PC-3 (cell line): ENCODE data around the gene SMU1. TPM values are rescaled to one million over a fixed set of nuclear protein-coding genes. Genes with fewer than 3 reads are reported as not detected.

Source experiments
- ATAC-seq: fragments of 200-7000 bp; cut with Tn5 transposase; 2 replicates; pipeline ENCODE4 v1.9.1; 2020; ENCODE audit warnings: mild to moderate bottlenecking, moderate library complexity
- BruUV-seq: library from RNA; stranded (reverse); fragments of 400-500 nt; replicated peaks from 2 replicates; lab custom pipeline; 2021; lab: Mats Ljungman, UMichigan
- CTCF ChIA-PET: fragments of 300-600 bp; sonication (Branson Sonifier 250); formaldehyde crosslinking; loops from one replicate; lab custom pipeline; 2022; ENCODE audit warnings: antibody characterized with exemption; lab: Charles Lee
- POLR2A ChIA-PET: fragments of 300-600 bp; sonication (Branson Sonifier 250); formaldehyde crosslinking; loops from one replicate; lab custom pipeline; 2022; ENCODE audit warnings: antibody characterized with exemption; ENCODE audit not compliant: unreplicated experiment; lab: Charles Lee
- DNase-seq: peaks from one replicate; pipeline ENCODE4 v3.0.0-alpha.2; 2015
- H2AFZ ChIP-seq: fragments of 300-600 bp; sonication (generic); 2 replicates; pipeline ENCODE4 v1.6.0; 2016; ENCODE audit warnings: antibody characterized with exemption, low read length
- H3F3A ChIP-seq: fragments of 300-600 bp; sonication (generic); one replicate; pipeline ENCODE4 v1.6.0; 2017; ENCODE audit warnings: antibody characterized with exemption, low read length, control low read depth, mild to moderate bottlenecking; ENCODE audit not compliant: unreplicated experiment
- H3K27ac ChIP-seq: fragments of 300-600 bp; sonication (generic); 2 replicates; pipeline ENCODE4 v1.5.1; 2016; ENCODE audit warnings: mild to moderate bottlenecking, low read length
- H3K27me3 ChIP-seq: fragments of 300-600 bp; sonication (generic); 2 replicates; pipeline ENCODE4 v1.6.1; 2016; ENCODE audit warnings: low read length, mixed read lengths
- H3K36me3 ChIP-seq: fragments of 300-600 bp; sonication (generic); 2 replicates; pipeline ENCODE4 v1.6.1; 2016; ENCODE audit warnings: low read depth, mixed run types, low read length, mixed read lengths
- H3K4me1 ChIP-seq: fragments of 300-600 bp; sonication (generic); 2 replicates; pipeline ENCODE4 v1.5.1; 2016; ENCODE audit warnings: low read length; ENCODE audit not compliant: insufficient read depth
- H3K4me2 ChIP-seq: fragments of 300-600 bp; sonication (generic); 2 replicates; pipeline ENCODE4 v1.6.0; 2016; ENCODE audit warnings: low read length
- H3K4me3 ChIP-seq: fragments of 300-600 bp; sonication (generic); 2 replicates; pipeline ENCODE4 v1.5.1; 2016; ENCODE audit warnings: mild to moderate bottlenecking, low read length, mixed read lengths
- H3K79me2 ChIP-seq: fragments of 300-600 bp; sonication (generic); 2 replicates; pipeline ENCODE4 v1.6.1; 2017; ENCODE audit warnings: low read length, mixed read lengths
- H3K9ac ChIP-seq: fragments of 300-600 bp; sonication (generic); 2 replicates; pipeline ENCODE4 v1.6.0; 2016; ENCODE audit warnings: mild to moderate bottlenecking, low read length
- H3K9me2 ChIP-seq: fragments of 300-600 bp; sonication (generic); replicated peaks from 2 replicates; pipeline ENCODE4 v1.6.1; 2016; ENCODE audit warnings: mixed run types, low read length, mixed read lengths
- H3K9me3 ChIP-seq: fragments of 300-600 bp; sonication (generic); 2 replicates; pipeline ENCODE4 v1.6.1; 2016; ENCODE audit warnings: low read length, mixed read lengths
- H4K20me1 ChIP-seq: fragments of 300-600 bp; sonication (generic); 2 replicates; pipeline ENCODE4 v1.6.1; 2016; ENCODE audit warnings: low read length, mixed read lengths
- EZH2 ChIP-seq: fragments of 300-600 bp; sonication (generic); IDR thresholded peaks from one replicate; pipeline ENCODE4 v1.6.1; 2017; ENCODE audit warnings: antibody characterized with exemption, mild to moderate bottlenecking, low read length; ENCODE audit not compliant: unreplicated experiment
- EZH2phosphoT487 ChIP-seq: fragments of 300-600 bp; sonication (generic); IDR thresholded peaks from 2 replicates; pipeline ENCODE4 v1.6.1; 2018; ENCODE audit warnings: mild to moderate bottlenecking, antibody characterized with exemption, low read length, borderline replicate concordance
- intact Hi-C: fragments of 100-400 bp; cut with micrococcal nuclease; formaldehyde crosslinking; loops from 2 replicates; pipeline ENCODE4 v1.9.0; 2023
- total RNA-seq: library from RNA; depleted of rRNA; stranded (reverse); fragments of >200 nt; gene quantifications from 2 replicates; pipeline ENCODE4 v1.2.3, GENCODE V29; 2014
- TF ChIP-seq, protein P1 (sequence below): fragments of 300-600 bp; sonication (generic); conservative IDR thresholded peaks from 2 replicates; pipeline ENCODE4 v1.5.1; 2017; ENCODE audit warnings: antibody characterized with exemption, low read depth, mild to moderate bottlenecking, low read length

Gene SMU1
- total RNA-seq, 1 experiment from 2014 or later: 17.6 TPM

DNA sequence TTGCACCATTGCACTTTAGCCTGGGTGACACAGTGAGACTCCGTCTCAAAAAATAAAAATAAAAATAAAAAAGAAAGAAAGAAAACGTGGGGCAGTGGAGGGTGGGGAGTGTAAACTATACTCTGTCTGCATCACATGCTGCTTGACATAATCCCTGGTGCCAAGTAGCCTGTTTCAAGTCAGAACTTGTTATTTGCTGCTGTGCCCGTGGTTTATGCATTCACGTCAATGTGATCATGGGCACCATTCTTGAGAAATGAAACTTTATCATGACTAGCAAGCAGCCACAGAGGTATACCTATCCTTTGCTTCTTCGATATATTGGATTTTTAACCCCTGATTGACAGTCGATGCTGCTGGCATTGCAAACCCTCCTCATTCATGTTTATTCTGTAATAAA lies 4.1 kb upstream of the SMU1 start:
- peak overlapping the region; percentile 19; the same call in 1 of the 2 replicates for H3K9ac ChIP-seq
- no TSS peak for BruUV-seq
- peak overlapping the region; percentile 73; the same call in 1 of the 2 replicates for H2AFZ ChIP-seq
- H3K27ac ChIP-seq: no peak overlapping the region
- POLR2A ChIA-PET: no interaction called here
- H3K4me3 ChIP-seq: no peak overlapping the region; the same call in 1 of the 2 replicates
- CTCF ChIA-PET: no interaction called here
- H3K36me3 ChIP-seq: no peaks in the 10 kb centered on the region
- peak overlapping the region; percentile 75 for H3K4me2 ChIP-seq
- intact Hi-C loops: no loop called here
- no peaks in the 10 kb centered on the region for H3K27me3 ChIP-seq
- H3K4me1 ChIP-seq: peaks cover 11% of the 10 kb centered on the region
- DNase-seq (no peak), ATAC-seq (no peak)
- TF ChIP-seq, protein P1, sequence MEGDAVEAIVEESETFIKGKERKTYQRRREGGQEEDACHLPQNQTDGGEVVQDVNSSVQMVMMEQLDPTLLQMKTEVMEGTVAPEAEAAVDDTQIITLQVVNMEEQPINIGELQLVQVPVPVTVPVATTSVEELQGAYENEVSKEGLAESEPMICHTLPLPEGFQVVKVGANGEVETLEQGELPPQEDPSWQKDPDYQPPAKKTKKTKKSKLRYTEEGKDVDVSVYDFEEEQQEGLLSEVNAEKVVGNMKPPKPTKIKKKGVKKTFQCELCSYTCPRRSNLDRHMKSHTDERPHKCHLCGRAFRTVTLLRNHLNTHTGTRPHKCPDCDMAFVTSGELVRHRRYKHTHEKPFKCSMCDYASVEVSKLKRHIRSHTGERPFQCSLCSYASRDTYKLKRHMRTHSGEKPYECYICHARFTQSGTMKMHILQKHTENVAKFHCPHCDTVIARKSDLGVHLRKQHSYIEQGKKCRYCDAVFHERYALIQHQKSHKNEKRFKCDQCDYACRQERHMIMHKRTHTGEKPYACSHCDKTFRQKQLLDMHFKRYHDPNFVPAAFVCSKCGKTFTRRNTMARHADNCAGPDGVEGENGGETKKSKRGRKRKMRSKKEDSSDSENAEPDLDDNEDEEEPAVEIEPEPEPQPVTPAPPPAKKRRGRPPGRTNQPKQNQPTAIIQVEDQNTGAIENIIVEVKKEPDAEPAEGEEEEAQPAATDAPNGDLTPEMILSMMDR: no peak
- no peak for TF ChIP-seq EZH2
- no peaks in the 10 kb centered on the region for H3K9me3 ChIP-seq
- peaks cover 11% of the 10 kb centered on the region for H3K79me2 ChIP-seq
- no peaks in the 10 kb centered on the region for H4K20me1 ChIP-seq
- no peaks in the 10 kb centered on the region for H3F3A ChIP-seq
- no peaks in the 10 kb centered on the region for H3K9me2 ChIP-seq

DNA sequence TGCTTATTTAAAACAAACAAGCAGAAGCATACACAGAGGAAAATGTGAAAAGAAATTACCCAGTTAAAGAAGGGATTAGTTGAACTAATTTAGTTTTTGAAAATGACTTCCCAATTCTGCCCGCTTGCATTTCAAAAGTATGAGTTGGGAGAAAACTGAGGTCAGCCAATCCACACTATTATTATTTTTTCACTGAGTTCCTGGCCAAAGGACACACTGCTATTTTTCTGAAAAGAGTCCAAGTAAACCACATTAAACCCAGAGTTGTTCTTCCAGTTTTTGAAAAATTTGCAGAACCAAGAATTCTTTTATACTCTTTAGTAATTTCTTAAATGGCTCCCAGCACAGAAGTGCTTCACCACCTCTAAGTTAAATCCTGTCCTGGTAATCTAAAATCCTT lies 7.5 kb downstream of the SMU1 start:
- peaks cover 17% of the 10 kb centered on the region for H3K79me2 ChIP-seq
- H3K4me1 ChIP-seq: no peaks in the 10 kb centered on the region
- no peak overlapping the region for H3K27ac ChIP-seq
- CTCF ChIA-PET: no interaction called here
- POLR2A ChIA-PET: no interaction called here
- no peaks in the 10 kb centered on the region for H3K27me3 ChIP-seq
- intact Hi-C loops: no loop called here
- no peak for ATAC-seq
- no peak overlapping the region for H2AFZ ChIP-seq
- DNase-seq: no peak
- no TSS peak for BruUV-seq
- no peaks in the 10 kb centered on the region for H3K9me2 ChIP-seq
- no peaks in the 10 kb centered on the region for H3F3A ChIP-seq
- H4K20me1 ChIP-seq: no peaks in the 10 kb centered on the region
- TF ChIP-seq EZH2 (no peak), EZH2phosphoT487 (no peak)
- TF ChIP-seq, protein P1: no peak
- H3K4me3 ChIP-seq: no peak overlapping the region
- H3K36me3 ChIP-seq: peaks cover 21% of the 10 kb centered on the region; the same call in 1 of the 2 replicates
- no peak overlapping the region for H3K9ac ChIP-seq
- H3K9me3 ChIP-seq: no peaks in the 10 kb centered on the region
- no peak overlapping the region for H3K4me2 ChIP-seq

DNA sequence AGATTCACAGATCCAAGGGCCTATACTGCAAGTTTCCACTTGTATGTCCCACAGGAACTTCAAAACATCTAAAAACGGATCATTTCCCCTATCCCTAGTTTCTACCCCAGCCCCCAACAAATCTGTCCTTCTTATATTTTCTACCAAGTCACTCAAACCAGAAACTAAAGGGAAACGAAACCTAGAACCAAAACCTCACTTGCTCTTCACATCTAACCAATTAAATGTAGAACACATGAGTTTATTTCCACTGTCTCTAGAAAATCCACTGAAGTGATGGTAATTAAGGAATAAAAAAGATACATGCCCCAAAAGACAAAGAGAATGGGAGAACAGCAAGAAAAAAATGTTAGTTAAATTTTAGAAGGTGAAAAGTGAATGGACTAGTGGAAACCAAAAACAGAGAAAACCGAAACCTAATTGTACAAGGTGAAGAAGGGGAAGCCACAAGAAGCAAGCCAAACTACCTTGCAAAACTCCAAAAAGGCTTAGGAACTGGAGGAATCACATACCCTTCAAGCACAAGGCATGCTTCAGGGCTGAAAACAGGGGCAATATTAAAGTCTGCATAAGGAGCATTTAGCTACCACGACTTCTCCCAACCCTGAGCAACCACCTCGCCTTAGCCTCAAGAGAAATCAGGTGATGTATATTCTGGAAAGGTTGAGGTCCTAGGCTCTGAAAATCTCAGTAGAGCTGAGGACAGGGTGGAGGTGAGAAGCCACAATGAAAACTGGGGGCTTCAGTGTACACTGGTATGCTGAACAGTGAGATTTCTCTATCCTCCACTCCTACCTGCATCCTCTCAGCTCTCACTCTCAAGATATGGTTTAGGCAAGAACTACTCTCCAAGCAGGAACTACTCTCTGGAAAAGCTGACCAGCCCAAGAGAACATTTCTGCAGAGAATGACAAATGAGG lies 11.1 kb downstream of the SMU1 start:
- Histone ChIP-seq H3K4me3 (no peak overlapping the region), H3K4me2 (no peak overlapping the region), H3K27ac (no peak overlapping the region), H3F3A (no peaks in the 10 kb centered on the region), H3K36me3 (peaks cover 18% of the 10 kb centered on the region; the same call in 1 of the 2 replicates), H3K4me1 (no peaks in the 10 kb centered on the region), H2AFZ (no peak overlapping the region), H3K9ac (no peak overlapping the region), H3K9me3 (no peaks in the 10 kb centered on the region), H4K20me1 (no peaks in the 10 kb centered on the region), H3K27me3 (no peaks in the 10 kb centered on the region), H3K79me2 (0 out of 2 replicates have a peak, but pooled peaks cover 1% of the 10 kb centered on the region), H3K9me2 (no peaks in the 10 kb centered on the region)
- ATAC-seq: no peak
- ChIA-PET POLR2A (no interaction called here), CTCF (no interaction called here)
- BruUV-seq: no TSS peak
- TF ChIP-seq EZH2 (no peak), EZH2phosphoT487 (no peak)
- TF ChIP-seq, protein P1: no peak
- intact Hi-C loops: no loop called here
- DNase-seq: no peak
